ENCODE data around the gene CELF6. TPM values are rescaled to one million over a fixed set of nuclear protein-coding genes. Genes with fewer than 3 reads are reported as not detected.

The CELF6 gene
- 10 to 100 TPM in 1 of 8 experiments, 1 to 10 TPM in 5, under 1 TPM in 2; 0.52 to 12.0 (median 4.2) TPM for total RNA-seq

DNA sequence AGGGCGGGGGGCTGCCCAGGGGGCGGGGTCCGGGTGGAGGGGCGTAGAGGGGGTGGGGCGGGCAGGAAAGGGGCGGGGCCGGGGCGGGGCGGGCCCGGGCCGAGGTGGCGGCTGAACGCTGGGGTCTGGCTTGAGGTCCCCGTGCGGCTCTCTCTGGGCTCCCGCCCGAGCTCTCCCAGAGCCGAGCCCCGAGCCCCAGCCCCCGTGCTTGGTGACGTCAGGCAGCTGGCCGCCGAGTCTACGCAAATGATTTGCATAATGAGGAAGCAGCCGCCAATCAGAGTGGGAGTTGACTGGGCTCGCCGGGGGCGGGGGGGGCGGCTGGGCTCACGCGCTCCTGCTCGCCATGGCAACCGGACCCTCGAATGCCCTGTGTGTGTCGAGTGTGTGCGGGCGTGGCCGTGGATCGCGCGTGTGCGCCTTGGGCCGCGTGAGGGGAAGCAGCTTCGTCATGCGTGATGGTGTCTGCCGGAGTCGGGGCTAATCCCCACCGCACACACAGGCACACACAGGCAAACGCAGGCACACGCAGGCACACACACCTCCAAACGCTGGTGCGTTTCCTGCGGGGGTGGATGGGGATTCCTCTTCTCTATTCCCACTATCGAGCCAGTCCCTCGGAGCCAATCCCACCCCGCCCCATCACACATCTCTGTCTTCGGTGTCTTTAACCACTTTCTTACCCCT lies at the start of gene CELF6:
Gene CELF6 (minus strand): TSS at position 173 of the 687 bp plus-strand sequence. CDS start 283 bp downstream, outside the sequence.
- Histone ChIP-seq H3K4me1 (replicated peaks in 1 of 2) (peaks cover 9 to 13% of the 10 kb centered on the region in 2 donors), H3K27ac (peak within 1 kb of the TSS; percentile 67 to 77), H3K4me3 (peak within 1 kb of the TSS; percentile 43 to 54 (median 50))
- in situ Hi-C loops (cut with MboI; ENCODE audit: low pct_unique_long_range_greater_than_20kb in 2 of 9, low sequenced_read_pairs in 9 of 9, unreplicated experiment in 9 of 9): loop anchor here in 1 of 9 experiments (10.0 kb wide), 1 partner anchor 65 kb away; no protein-coding TSS in a partner anchor
- 0 to 10% (median 0%) methylated on average over 1 to 16 of the region's 58 CpGs; no CpG with 5 or more reads in 5 of the 10 experiments for WGBS, 10 experiments
- peak; percentile 78 to 93 (median 92) for ATAC-seq (replicated peaks in 6 of 8)

DNA sequence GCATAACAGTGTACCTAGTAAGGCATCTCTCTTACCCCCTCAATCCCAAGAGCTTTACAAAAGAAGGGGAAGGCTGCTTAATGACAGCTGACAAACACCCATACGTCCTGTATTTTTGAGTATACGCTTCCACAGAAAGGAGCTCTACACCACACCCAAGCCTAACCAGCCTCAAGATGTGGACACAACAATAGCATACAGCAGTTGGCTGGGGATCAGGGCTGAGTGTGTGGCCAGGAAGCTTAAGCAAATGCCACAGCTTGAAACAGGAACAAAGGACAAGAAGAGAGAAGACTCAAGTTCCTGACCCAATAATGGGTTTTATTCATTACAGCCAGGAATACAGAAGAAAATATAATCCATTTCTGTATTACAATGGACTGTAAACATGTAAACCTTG lies 48.9 kb upstream of the CELF6 start:
- WGBS, 10 experiments: 79 to 100% (median 100%) methylated on average over 1 to 2 of the region's 2 CpGs; no CpG with 5 or more reads in 3 of the 10 experiments
- H3K27ac ChIP-seq: no peak overlapping the region
- in situ Hi-C loops (cut with MboI; ENCODE audit: low pct_unique_long_range_greater_than_20kb in 2 of 9, low sequenced_read_pairs in 9 of 9, unreplicated experiment in 9 of 9): no loop called here
- no peak for ATAC-seq (replicated peaks in 6 of 8)
- no peak overlapping the region for H3K4me3 ChIP-seq
- no peaks in the 10 kb centered on the region for H3K4me1 ChIP-seq (replicated peaks in 1 of 2)

DNA sequence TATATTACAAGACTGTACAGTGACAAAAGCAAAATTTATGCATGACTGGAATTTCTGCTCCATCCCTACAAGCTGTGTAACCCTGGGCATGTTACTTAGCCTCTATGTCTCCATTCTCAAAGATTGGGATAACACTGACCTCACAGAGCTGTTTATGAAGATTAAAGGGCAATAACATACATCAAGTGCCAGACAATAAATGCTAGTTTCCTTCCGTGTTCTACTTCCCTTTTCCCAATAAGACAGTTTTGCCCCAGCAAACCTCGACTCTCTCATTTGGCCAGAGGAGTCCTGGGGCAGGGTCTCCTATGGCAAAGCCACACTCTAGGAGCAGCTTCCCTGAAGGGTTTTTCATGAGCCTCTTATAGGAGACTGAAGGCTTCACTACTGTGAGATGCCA lies 48.4 kb upstream of the CELF6 start:
- H3K27ac ChIP-seq: no peak overlapping the region
- 80 to 100% (median 100%) methylated on average over 1 to 2 of the region's 2 CpGs; no CpG with 5 or more reads in 4 of the 10 experiments for WGBS, 10 experiments
- no peak overlapping the region for H3K4me3 ChIP-seq
- H3K4me1 ChIP-seq (replicated peaks in 1 of 2): no peaks in the 10 kb centered on the region
- in situ Hi-C loops (cut with MboI; ENCODE audit: low pct_unique_long_range_greater_than_20kb in 2 of 9, low sequenced_read_pairs in 9 of 9, unreplicated experiment in 9 of 9): no loop called here
- ATAC-seq (replicated peaks in 6 of 8): no peak

DNA sequence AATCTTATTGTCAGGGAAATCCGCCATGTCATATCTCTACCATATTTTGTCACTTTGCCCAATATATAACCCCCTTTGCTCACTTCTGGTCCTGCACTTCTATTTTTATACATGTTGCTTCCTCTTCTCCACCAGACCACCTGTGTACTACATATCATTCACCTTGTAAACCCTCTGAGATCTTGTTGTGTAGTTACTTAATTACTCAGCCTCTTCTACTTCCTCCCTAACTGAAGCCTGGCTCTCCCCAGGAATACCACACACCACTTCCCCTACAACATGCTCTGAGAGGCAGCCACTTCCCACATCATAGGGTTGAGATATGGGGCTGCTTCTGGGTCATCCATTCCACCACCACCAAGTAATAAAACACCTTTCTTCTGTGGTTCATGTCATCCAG lies 45.9 kb upstream of the CELF6 start:
- in situ Hi-C loops (cut with MboI; ENCODE audit: low pct_unique_long_range_greater_than_20kb in 2 of 9, low sequenced_read_pairs in 9 of 9, unreplicated experiment in 9 of 9): no loop called here
- Histone ChIP-seq H3K4me1 (replicated peaks in 1 of 2) (no peaks in the 10 kb centered on the region), H3K27ac (no peak overlapping the region), H3K4me3 (no peak overlapping the region)
- 80 to 100% (median 100%) methylated on average over 1 of the region's 1 CpG; no CpG with 5 or more reads in 2 of the 10 experiments for WGBS, 10 experiments
- ATAC-seq (replicated peaks in 6 of 8): no peak

DNA sequence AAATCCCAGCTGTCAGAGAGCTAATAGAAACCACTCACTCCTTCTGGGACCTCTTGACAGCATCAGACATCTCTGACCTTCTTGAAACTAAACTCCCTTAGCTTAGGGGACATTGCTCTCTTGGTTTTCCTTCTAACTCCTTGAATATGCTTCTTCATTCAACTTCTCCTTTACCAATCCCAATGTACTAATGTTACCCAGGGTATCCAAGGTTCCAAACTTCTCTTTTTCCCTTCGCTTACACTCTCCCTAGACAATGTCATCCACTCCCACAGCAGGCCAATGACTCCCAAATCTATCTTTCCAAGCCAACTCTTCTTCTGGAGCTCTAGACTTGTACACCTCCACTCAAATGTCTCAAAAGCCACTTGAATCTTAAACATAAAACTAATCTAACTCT lies 41.2 kb upstream of the CELF6 start:
- in situ Hi-C loops (cut with MboI; ENCODE audit: low pct_unique_long_range_greater_than_20kb in 2 of 9, low sequenced_read_pairs in 9 of 9, unreplicated experiment in 9 of 9): no loop called here

DNA sequence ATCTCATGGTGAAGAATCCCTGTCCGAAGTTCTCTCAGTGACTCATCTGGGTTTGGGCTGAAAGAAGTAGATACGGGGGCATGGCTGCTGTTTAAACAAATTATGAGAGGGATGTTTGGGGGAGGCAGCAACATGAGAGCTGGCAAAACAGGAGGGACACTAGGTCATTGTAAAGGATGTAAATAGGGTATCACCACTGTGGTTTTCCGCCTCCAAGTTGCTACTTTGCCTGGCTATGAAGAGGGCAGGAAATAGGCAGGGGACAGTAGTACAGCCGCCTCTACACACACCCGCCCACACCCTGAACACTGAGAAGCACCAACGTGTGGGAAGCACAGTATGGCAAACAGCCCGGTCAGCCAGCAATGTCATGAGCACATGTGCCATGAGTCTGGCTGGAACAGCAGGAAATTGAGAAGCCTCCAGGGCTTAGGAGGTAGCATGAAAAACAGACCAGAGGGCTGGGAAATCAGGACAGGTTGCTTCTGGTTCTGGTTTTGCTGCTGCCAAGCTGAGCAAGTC lies 38.8 kb upstream of the CELF6 start:
- Histone ChIP-seq H3K4me3 (no peak overlapping the region), H3K4me1 (replicated peaks in 1 of 2) (peaks cover 0 to 7% of the 10 kb centered on the region in 2 donors), H3K27ac (no peak overlapping the region)
- in situ Hi-C loops (cut with MboI; ENCODE audit: low pct_unique_long_range_greater_than_20kb in 2 of 9, low sequenced_read_pairs in 9 of 9, unreplicated experiment in 9 of 9): no loop called here
- 0 to 50% (median 35%) methylated on average over 1 to 4 of the region's 7 CpGs; no CpG with 5 or more reads in 4 of the 10 experiments for WGBS, 10 experiments
- ATAC-seq (replicated peaks in 6 of 8): peak; percentile 63 to 99 (median 89)

More for the DNA sequence above, 41.2 kb upstream of the CELF6 start:
- H3K4me1 ChIP-seq (replicated peaks in 1 of 2): peaks cover 0 to 7% of the 10 kb centered on the region in 2 donors
- H3K27ac ChIP-seq: no peak overlapping the region
- H3K4me3 ChIP-seq: no peak overlapping the region
- no peak for ATAC-seq (replicated peaks in 6 of 8)
- WGBS, 10 experiments: 100% methylated on average over 1 of the region's 1 CpG; no CpG with 5 or more reads in 4 of the 10 experiments

DNA sequence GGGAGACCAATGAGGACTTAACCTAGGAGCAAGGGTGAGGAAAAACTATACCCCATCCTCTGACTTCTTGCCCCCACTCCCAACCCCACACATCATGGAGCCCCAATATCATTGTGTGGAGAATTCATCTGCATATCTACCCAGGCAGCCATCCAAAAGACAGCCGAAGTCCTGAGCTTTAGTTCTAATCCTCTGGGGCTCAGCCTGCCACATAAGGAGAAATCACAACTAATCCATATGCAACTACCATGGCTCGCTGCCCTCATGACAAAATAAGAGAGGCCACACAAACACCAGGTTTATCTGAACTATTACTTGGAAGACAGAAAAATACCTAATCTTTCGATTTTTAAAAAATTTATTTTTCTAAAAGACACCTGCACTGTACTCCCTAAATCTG lies 38.2 kb upstream of the CELF6 start:
- peak in 2 of 8 experiments; percentile 5 to 9 for ATAC-seq (replicated peaks in 6 of 8)
- Histone ChIP-seq H3K4me3 (no peak overlapping the region), H3K27ac (peak overlapping the region in 1 of 2 donors; percentile 11), H3K4me1 (replicated peaks in 1 of 2) (peaks cover 0 to 7% of the 10 kb centered on the region in 2 donors)
- in situ Hi-C loops (cut with MboI; ENCODE audit: low pct_unique_long_range_greater_than_20kb in 2 of 9, low sequenced_read_pairs in 9 of 9, unreplicated experiment in 9 of 9): no loop called here
- 72 to 100% (median 93%) methylated on average over 1 to 2 of the region's 3 CpGs; no CpG with 5 or more reads in 6 of the 10 experiments for WGBS, 10 experiments

DNA sequence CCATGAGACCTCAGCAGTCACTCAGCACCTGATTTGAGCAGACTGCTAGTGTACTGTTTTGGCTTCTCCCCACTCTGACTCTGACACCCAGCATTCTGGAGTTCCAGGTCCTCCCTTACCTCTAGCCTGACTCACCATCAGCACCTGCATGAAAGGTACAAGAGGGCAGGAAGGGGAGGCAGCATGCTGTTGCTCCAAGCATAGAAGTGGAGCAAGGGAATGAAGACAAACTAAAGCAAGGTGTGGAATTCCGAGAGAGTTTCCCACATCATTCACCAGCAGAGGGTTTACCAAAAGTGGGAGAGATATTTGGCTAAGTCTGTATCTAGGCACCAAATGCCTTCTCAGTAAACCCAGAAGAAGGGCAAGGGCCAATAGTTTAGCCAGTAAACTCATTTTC lies 34.5 kb upstream of the CELF6 start:
- in situ Hi-C loops (cut with MboI; ENCODE audit: low pct_unique_long_range_greater_than_20kb in 2 of 9, low sequenced_read_pairs in 9 of 9, unreplicated experiment in 9 of 9): no loop called here
- ATAC-seq (replicated peaks in 6 of 8): no peak

DNA sequence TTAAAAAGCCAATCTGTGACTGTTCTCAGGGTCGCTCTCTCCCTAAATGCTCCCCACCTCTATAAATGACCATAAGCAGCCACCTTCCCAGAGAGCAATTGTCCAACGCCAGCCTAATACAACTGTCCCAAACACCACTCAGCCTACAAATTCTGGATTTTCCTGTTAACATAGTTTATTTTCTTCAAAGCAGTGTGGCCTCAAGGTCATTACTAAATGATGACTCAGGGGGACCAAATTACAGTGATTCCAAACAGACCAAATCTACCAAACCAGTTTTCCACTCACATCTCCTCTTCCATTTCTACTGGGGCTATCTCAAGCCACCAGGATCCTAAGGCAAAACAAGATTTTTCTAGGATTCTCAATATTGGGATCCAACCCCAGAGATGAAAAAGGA lies 33.3 kb upstream of the CELF6 start:
- no peak for ATAC-seq (replicated peaks in 6 of 8)
- in situ Hi-C loops (cut with MboI; ENCODE audit: low pct_unique_long_range_greater_than_20kb in 2 of 9, low sequenced_read_pairs in 9 of 9, unreplicated experiment in 9 of 9): no loop called here
- Histone ChIP-seq H3K4me3 (no peak overlapping the region), H3K4me1 (replicated peaks in 1 of 2) (no peaks in the 10 kb centered on the region), H3K27ac (no peak overlapping the region)
- 100% methylated on average over 1 of the region's 2 CpGs; no CpG with 5 or more reads in 8 of the 10 experiments for WGBS, 10 experiments

More for the DNA sequence above, 34.5 kb upstream of the CELF6 start:
- Histone ChIP-seq H3K4me3 (no peak overlapping the region), H3K4me1 (replicated peaks in 1 of 2) (peaks cover 0 to 7% of the 10 kb centered on the region in 2 donors), H3K27ac (no peak overlapping the region)
- WGBS, 10 experiments: 86 to 100% (median 92%) methylated on average over 1 of the region's 1 CpG; no CpG with 5 or more reads in 7 of the 10 experiments

DNA sequence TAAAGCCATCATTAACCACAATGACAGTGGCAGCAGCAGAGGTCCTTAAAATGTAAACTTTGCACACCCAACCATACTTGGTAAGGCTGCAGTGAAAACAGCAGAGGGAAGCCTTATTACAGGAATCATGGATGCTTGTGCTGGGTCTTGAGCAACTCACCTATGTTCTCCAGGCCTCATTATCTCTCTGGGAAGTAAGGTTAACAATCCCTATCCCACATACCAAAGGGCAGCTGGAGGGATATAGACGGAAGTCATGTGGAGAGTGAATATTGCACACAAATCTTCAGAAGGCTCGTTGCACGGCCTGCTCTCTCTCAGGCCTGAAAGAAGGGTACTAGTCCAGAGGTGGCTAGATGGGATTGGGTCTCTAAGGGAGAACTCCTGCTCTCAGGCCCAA lies 25.8 kb upstream of the CELF6 start:
- 100% methylated on average over 1 to 2 of the region's 3 CpGs; no CpG with 5 or more reads in 8 of the 10 experiments for WGBS, 10 experiments
- Histone ChIP-seq H3K4me3 (no peak overlapping the region), H3K27ac (no peak overlapping the region), H3K4me1 (replicated peaks in 1 of 2) (no peaks in the 10 kb centered on the region)
- in situ Hi-C loops (cut with MboI; ENCODE audit: low pct_unique_long_range_greater_than_20kb in 2 of 9, low sequenced_read_pairs in 9 of 9, unreplicated experiment in 9 of 9): no loop called here
- no peak for ATAC-seq (replicated peaks in 6 of 8)

DNA sequence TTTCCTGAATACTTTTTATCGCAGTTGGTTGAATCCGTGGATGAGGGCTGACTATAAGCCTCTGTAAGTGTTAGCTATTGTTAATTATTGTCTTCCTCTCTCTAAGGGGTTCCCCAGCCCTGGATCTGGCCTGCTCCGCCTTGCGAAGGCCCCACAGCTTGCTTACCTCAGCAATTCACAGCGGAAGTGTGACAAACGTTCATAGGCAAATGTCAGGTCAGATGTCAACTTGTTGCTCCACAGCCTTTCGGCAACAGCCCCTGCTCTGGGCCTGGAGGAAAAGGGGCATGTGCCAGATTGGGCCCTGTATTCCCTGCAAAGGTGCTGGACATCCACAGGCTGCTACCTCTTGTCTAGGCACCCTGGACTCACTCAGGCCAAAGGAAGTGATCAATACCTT lies 25.3 kb upstream of the CELF6 start:
- ATAC-seq (replicated peaks in 6 of 8): no peak
- in situ Hi-C loops (cut with MboI; ENCODE audit: low pct_unique_long_range_greater_than_20kb in 2 of 9, low sequenced_read_pairs in 9 of 9, unreplicated experiment in 9 of 9): no loop called here
- WGBS, 10 experiments: 71 to 100% (median 92%) methylated on average over 2 to 6 of the region's 7 CpGs; no CpG with 5 or more reads in 1 of the 10 experiments
- Histone ChIP-seq H3K4me1 (replicated peaks in 1 of 2) (no peaks in the 10 kb centered on the region), H3K27ac (no peak overlapping the region), H3K4me3 (no peak overlapping the region)

DNA sequence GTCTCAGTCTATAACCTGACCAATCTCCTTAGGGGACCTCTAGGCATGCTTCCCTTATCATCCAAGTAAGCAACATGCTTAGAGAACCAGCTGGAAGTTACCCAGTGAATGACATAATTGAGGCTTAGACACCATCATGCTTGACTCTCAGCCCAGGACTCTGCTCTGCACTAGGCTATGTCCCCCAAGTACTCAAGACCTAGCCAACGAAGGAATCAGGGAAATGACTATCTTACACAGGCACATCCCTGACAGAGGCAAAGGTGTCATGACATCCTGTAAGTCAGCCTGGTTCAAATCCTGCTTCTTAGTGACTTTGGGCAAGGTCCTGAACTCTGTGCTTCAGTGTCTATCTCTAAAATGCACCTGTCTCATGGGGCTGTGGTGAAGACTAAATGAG lies 24.6 kb upstream of the CELF6 start:
- no peak overlapping the region for H3K27ac ChIP-seq
- H3K4me3 ChIP-seq: no peak overlapping the region
- ATAC-seq (replicated peaks in 6 of 8): no peak
- H3K4me1 ChIP-seq (replicated peaks in 1 of 2): peaks cover 0 to 3% of the 10 kb centered on the region in 2 donors
- WGBS, 10 experiments: 80 to 100% (median 100%) methylated on average over 1 of the region's 1 CpG; no CpG with 5 or more reads in 6 of the 10 experiments
- in situ Hi-C loops (cut with MboI; ENCODE audit: low pct_unique_long_range_greater_than_20kb in 2 of 9, low sequenced_read_pairs in 9 of 9, unreplicated experiment in 9 of 9): no loop called here

DNA sequence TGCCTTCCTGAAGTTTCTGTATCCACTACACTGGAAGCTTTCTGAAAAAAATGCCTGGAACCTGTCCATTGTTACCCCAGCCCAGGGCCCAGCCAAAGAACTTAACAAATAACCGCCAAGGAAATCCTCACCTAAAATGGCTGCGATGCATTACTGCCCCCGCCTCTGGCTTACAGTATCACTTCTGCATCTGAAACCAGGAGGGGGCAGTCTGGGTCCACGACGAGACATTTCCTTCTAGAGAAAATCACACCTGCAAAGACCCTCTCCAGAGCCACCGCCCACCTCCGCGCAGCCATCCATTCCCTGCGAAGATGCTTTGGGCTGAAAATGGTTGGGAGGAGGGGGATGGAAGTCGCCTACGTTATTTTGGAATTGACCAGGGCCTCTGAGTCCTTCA lies 22.4 kb upstream of the CELF6 start:
- no peak overlapping the region for H3K27ac ChIP-seq
- WGBS, 10 experiments: 79 to 100% (median 90%) methylated on average over 1 to 6 of the region's 11 CpGs; no CpG with 5 or more reads in 6 of the 10 experiments
- in situ Hi-C loops (cut with MboI; ENCODE audit: low pct_unique_long_range_greater_than_20kb in 2 of 9, low sequenced_read_pairs in 9 of 9, unreplicated experiment in 9 of 9): no loop called here
- H3K4me1 ChIP-seq (replicated peaks in 1 of 2): peaks cover 0 to 3% of the 10 kb centered on the region in 2 donors
- peak in 1 of 8 experiments; percentile 42 for ATAC-seq (replicated peaks in 6 of 8)
- H3K4me3 ChIP-seq: no peak overlapping the region
